Cardiac fibroblast (primary cell): ENCODE results near the gene RPL14.
A peak's percentile ranks its signal among the peaks of the same experiment; 100 is the strongest.

Source experiments
- DNase-seq, 2 donors: peaks; one replicate each; pipeline versions ENCODE4 v3.0.0 to v3.0.0-alpha.2; 2010; ENCODE audit warnings: low read depth in 2 of 2
- H3K4me3 ChIP-seq, 2 donors: replicated peaks in 1 of 2; 1 replicate in 1 of 2; 2 replicates in 1 of 2; pipeline ENCODE4 v1.5.1; 2011; ENCODE audit warnings: low read depth in 2 of 2, low read length in 2 of 2, mild to moderate bottlenecking in 2 of 2, moderate library complexity in 1 of 2
- TF ChIP-seq, protein P1 (sequence below): IDR thresholded peaks from one replicate; pipeline ENCODE4 v1.5.1; 2011; ENCODE audit warnings: low read depth, mild to moderate bottlenecking, low read length, inconsistent platforms

The RPL14 gene

GRCh38 chr3:40516201-40516600 lies 59.1 kb downstream of the RPL14 start:
- H3K4me3 ChIP-seq = no peak overlapping the region
- TF ChIP-seq, protein P1, sequence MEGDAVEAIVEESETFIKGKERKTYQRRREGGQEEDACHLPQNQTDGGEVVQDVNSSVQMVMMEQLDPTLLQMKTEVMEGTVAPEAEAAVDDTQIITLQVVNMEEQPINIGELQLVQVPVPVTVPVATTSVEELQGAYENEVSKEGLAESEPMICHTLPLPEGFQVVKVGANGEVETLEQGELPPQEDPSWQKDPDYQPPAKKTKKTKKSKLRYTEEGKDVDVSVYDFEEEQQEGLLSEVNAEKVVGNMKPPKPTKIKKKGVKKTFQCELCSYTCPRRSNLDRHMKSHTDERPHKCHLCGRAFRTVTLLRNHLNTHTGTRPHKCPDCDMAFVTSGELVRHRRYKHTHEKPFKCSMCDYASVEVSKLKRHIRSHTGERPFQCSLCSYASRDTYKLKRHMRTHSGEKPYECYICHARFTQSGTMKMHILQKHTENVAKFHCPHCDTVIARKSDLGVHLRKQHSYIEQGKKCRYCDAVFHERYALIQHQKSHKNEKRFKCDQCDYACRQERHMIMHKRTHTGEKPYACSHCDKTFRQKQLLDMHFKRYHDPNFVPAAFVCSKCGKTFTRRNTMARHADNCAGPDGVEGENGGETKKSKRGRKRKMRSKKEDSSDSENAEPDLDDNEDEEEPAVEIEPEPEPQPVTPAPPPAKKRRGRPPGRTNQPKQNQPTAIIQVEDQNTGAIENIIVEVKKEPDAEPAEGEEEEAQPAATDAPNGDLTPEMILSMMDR = no peak
- peak; percentile 42 to 83 for DNase-seq

DNA sequence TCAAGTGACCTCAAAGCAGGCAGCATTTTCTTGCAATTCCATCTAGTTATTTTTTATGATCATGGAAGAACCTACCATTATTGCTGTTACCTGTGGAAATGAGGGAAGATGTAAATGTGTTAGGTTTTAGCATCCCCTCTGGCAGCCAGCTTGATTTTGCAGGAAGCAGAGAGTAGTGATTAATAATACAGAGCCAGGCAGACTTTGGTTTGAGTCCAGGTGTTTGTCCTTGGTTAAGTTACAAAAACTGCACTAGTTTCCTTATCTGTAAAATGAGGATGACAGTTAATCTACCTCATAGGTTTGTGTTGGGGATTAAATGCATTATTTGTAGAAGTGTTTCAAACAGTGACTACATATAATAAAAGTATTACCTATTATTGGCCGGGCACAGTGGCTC lies 60.9 kb downstream of the RPL14 start:
- TF ChIP-seq, protein P1 = no peak
- H3K4me3 ChIP-seq = no peak overlapping the region
- no peak for DNase-seq
